GM12878 (cell line): ENCODE measurements around the gene DMXL2. TPM values are rescaled to one million over a fixed set of nuclear protein-coding genes. Genes with fewer than 3 reads are reported as not detected.

Experiments used
- ATAC-seq: fragments of 200-7000 bp; cut with Tn5 transposase; 3 replicates; pipeline ENCODE4 v1.9.1; 2020; ENCODE audit warnings: mild to moderate bottlenecking, moderate library complexity
- BruUV-seq: library from RNA; stranded (reverse); fragments of 400-500 nt; replicated peaks from 2 replicates; lab custom pipeline; 2021; lab: Mats Ljungman, UMichigan
- CTCF ChIA-PET: fragments of 300-600 bp; sonication (Branson Sonifier 250); formaldehyde crosslinking; extraction: SDS; loops from one replicate; lab custom pipeline; 2021; ENCODE audit warnings: inconsistent platforms; lab: Yijun Ruan, JAX
- POLR2A ChIA-PET: fragments of 350-600 bp; formaldehyde crosslinking; extraction: SDS; loops from one replicate; lab custom pipeline; 2021; ENCODE audit warnings: inconsistent platforms; lab: Charles Lee
- RAD21 ChIA-PET: fragments of 300-600 bp; sonication (Branson Sonifier 250); formaldehyde crosslinking; loops from one replicate; lab custom pipeline; 2023; ENCODE audit warnings: antibody characterized with exemption; ENCODE audit not compliant: unreplicated experiment; lab: Charles Lee
- SMC1A ChIA-PET: fragments of 300-600 bp; sonication (Branson Sonifier 250); formaldehyde crosslinking; loops from one replicate; lab custom pipeline; 2023; ENCODE audit not compliant: unreplicated experiment, uncharacterized antibody; lab: Charles Lee
- DNase-seq: peaks from one replicate; pipeline ENCODE4 v3.0.0-alpha.2; 2011; ENCODE audit warnings: low read depth, low spot score
- FAIRE-seq: peaks from 3 replicates; lab custom pipeline; 2011; peaks lifted over from hg19 to GRCh38; lab: Jason Lieb, UNC
- H2AFZ ChIP-seq: 2 replicates; pipeline ENCODE4 v1.6.0; 2011; ENCODE audit warnings: low read depth, low read length, control low read depth; ENCODE audit not compliant: control insufficient read depth
- H3K27ac ChIP-seq: 2 replicates; pipeline ENCODE4 v1.5.1; 2011; ENCODE audit warnings: control low read depth; ENCODE audit not compliant: control insufficient read depth, insufficient read depth
- H3K27me3 ChIP-seq, 2 experiments: replicated peaks in 1 of 2; 2 replicates each; pipeline versions ENCODE4 v1.6.0 to v1.6.1; 2011; ENCODE audit warnings: low read length in 1 of 2; ENCODE audit not compliant: control insufficient read depth in 2 of 2, insufficient read depth in 2 of 2
- H3K36me3 ChIP-seq, 2 experiments: 2 replicates each; pipeline ENCODE4 v1.5.1; 2011; ENCODE audit warnings: low read length in 1 of 2; ENCODE audit not compliant: control insufficient read depth in 2 of 2, insufficient read depth in 2 of 2
- H3K4me1 ChIP-seq: 2 replicates; pipeline ENCODE4 v1.6.1; 2011; ENCODE audit warnings: mild to moderate bottlenecking, low read length, moderate library complexity, mixed read lengths; ENCODE audit not compliant: control insufficient read depth, insufficient read depth
- H3K4me2 ChIP-seq: 2 replicates; pipeline ENCODE4 v1.6.0; 2011; ENCODE audit warnings: control low read depth; ENCODE audit not compliant: control insufficient read depth, insufficient read depth
- H3K4me3 ChIP-seq: fragments of 200-600 bp; sonication (generic); 2 replicates; pipeline ENCODE4 v1.5.1; 2016
- H3K79me2 ChIP-seq: 2 replicates; pipeline ENCODE4 v1.6.0; 2011; ENCODE audit warnings: low read length; ENCODE audit not compliant: control insufficient read depth, insufficient read depth
- H3K9ac ChIP-seq: 2 replicates; pipeline ENCODE4 v1.8.0; 2011; ENCODE audit warnings: low read length, control low read depth, mixed read lengths; ENCODE audit not compliant: control insufficient read depth, insufficient read depth
- H3K9me3 ChIP-seq: replicated peaks from 3 replicates; pipeline ENCODE4 v1.5.1; 2011; ENCODE audit warnings: mild to moderate bottlenecking, low read length; ENCODE audit not compliant: control insufficient read depth, insufficient read depth
- H4K20me1 ChIP-seq: 2 replicates; pipeline ENCODE4 v1.6.0; 2011; ENCODE audit not compliant: control insufficient read depth, insufficient read depth
- CEBPB ChIP-seq, 2 experiments: fragments of 150-350 bp in 1 of 2; IDR thresholded peaks; 2 replicates each; pipeline ENCODE4 v1.6.1; 2012 to 2014; ENCODE audit warnings: low read depth in 2 of 2, low read length in 2 of 2, borderline replicate concordance in 1 of 2, inconsistent platforms in 1 of 2
- CEBPZ ChIP-seq: fragments of 150-350 bp; IDR thresholded peaks from 2 replicates; pipeline ENCODE4 v1.6.1; 2016; ENCODE audit warnings: low read depth, low read length
- E2F4 ChIP-seq: IDR thresholded peaks from 2 replicates; pipeline ENCODE4 v1.6.1; 2012; ENCODE audit warnings: low read depth, low read length, improper control_type of control experiment
- EP300 ChIP-seq, 2 experiments: fragments of 150-350 bp in 1 of 2; IDR thresholded peaks; 2 replicates each; pipeline ENCODE4 v1.6.1; 2011 to 2012; ENCODE audit warnings: low read depth in 2 of 2, low read length in 2 of 2, borderline replicate concordance in 1 of 2, improper control_type of control experiment in 1 of 2, inconsistent platforms in 1 of 2; ENCODE audit not compliant: control insufficient read depth in 1 of 2
- FOXK2 ChIP-seq: fragments of 450-650 bp; IDR thresholded peaks from 2 replicates; pipeline ENCODE4 v1.6.1; 2017; ENCODE audit warnings: mild to moderate bottlenecking, moderate library complexity
- HSF1 ChIP-seq: fragments of 150-350 bp; IDR thresholded peaks from 2 replicates; pipeline ENCODE4 v1.6.1; 2014; ENCODE audit warnings: mild to moderate bottlenecking, low read depth, low read length
- IKZF2 ChIP-seq, 2 experiments: fragments of 450-650 bp; IDR thresholded peaks; 2 replicates each; pipeline ENCODE4 v1.6.1; 2017; ENCODE audit warnings: mild to moderate bottlenecking in 2 of 2, moderate library complexity in 2 of 2
- MEF2B ChIP-seq: fragments of 450-650 bp; IDR thresholded peaks from 2 replicates; pipeline ENCODE4 v1.6.1; 2018; ENCODE audit warnings: mild to moderate bottlenecking, moderate library complexity; ENCODE audit not compliant: partially characterized antibody, poor library complexity, severe bottlenecking
- POLR2AphosphoS5 ChIP-seq: IDR thresholded peaks from 2 replicates; pipeline ENCODE4 v1.6.1; 2011; ENCODE audit warnings: mild to moderate bottlenecking, low read length, inconsistent platforms
- TARDBP ChIP-seq: IDR thresholded peaks from 2 replicates; pipeline ENCODE4 v1.6.1; 2016; ENCODE audit warnings: borderline replicate concordance
- TCF3 ChIP-seq: IDR thresholded peaks from 2 replicates; pipeline ENCODE4 v1.6.1; 2012; ENCODE audit warnings: low read depth, mild to moderate bottlenecking, low read length, borderline replicate concordance; ENCODE audit not compliant: insufficient read depth
- WGBS: methylation state at CpG from one replicate; pipeline ENCODE4 v1.1.6; 2016; ENCODE audit warnings: low lambda C conversion rate; ENCODE audit not compliant: insufficient replicate concordance, insufficient coverage; ENCODE audit errors: missing lambda C conversion rate; 5-methylcytosine and 5-hydroxymethylcytosine counted together
- in situ Hi-C: fragments of 300-500 bp; cut with MboI; formaldehyde crosslinking; loops from 9 replicates; pipeline ENCODE4 v1.14.3; 2018; ENCODE audit warnings: mixed read lengths
- intact Hi-C: fragments of 100-400 bp; cut with micrococcal nuclease; formaldehyde crosslinking; loops from one replicate; pipeline ENCODE4 v1.14.2; 2022; ENCODE audit not compliant: unreplicated experiment
- polyA plus RNA-seq, 11 experiments: library from polyadenylated mRNA; depleted of rRNA in 4 of 11; unstranded in 6 of 11; stranded (reverse) in 5 of 11; fragments of >200 nt; fragmentation: Nextera tagmentation in 4 of 11; fragmentation: Illumina TruSeq in 1 of 11; extraction: Ambion mirVana in 4 of 11; extraction: Trizol in 1 of 11; gene quantifications; 1 replicate in 1 of 11; 2 replicates in 10 of 11; pipeline versions ENCODE4 v1.2.1 to v1.2.3, GENCODE V29; 2011 to 2016; ENCODE audit warnings: inconsistent platforms in 2 of 11, missing spikeins in 2 of 11, low read depth in 1 of 11
- total RNA-seq, 4 experiments: library from RNA; depleted of rRNA in 3 of 4; stranded (reverse); fragments of >200 nt in 3 of 4; fragmentation: Illumina TruSeq in 1 of 4; extraction: Trizol in 1 of 4; gene quantifications; 2 replicates each; pipeline versions ENCODE4 v1.2.1 to v1.2.3, GENCODE V29; 2013 to 2021

DMXL2 gene
- total and polyA plus RNA-seq, 10 of the 15 experiments (the other 5 are each of a cell fraction or from before 2014, with no cell fraction given), result 8.5 to 32.1 (median 22.0) TPM

GRCh38 chr15:51416129-51416528, 206.4 kb downstream of the DMXL2 start (continued):
- TF ChIP-seq HSF1, result no peak

GRCh38 chr15:51414256-51414860, 208.2 kb downstream of the DMXL2 start:
- DNase-seq (no peak), FAIRE-seq (no peak), ATAC-seq (no peak)
- no peaks in the 10 kb centered on the region for H4K20me1 ChIP-seq
- H3K4me3 ChIP-seq, result no peak overlapping the region
- ChIA-PET CTCF (interaction anchor here (0.7 kb wide), 1 partner anchor 45 kb away, joined by 4 read pairs; no protein-coding TSS in a partner anchor), RAD21 (no interaction called here), SMC1A (no interaction called here), POLR2A (no interaction called here)
- no peaks in the 10 kb centered on the region for H3K9me3 ChIP-seq
- H3K36me3 ChIP-seq, result no peaks in the 10 kb centered on the region
- no peak overlapping the region for H3K9ac ChIP-seq
- no TSS peak for BruUV-seq
- H3K27me3 ChIP-seq, result peaks cover 0 to 2% of the 10 kb centered on the region in 2 experiments; a peak in 1 of 4 replicates
- H2AFZ ChIP-seq, result no peak overlapping the region
- intact Hi-C loops (no loop called here), in situ Hi-C loops (no loop called here)
- TF ChIP-seq CEBPZ (no peak), CEBPB (IDR thresholded peaks at IDR 0.05; ENCODE audit: borderline replicate concordance in 1 of 2, low read depth in 2 of 2, low read length in 2 of 2) (no peak), IKZF2 (IDR thresholded peaks at IDR 0.05) (no peak), TARDBP (no peak), FOXK2 (no peak), EP300 (IDR thresholded peaks at IDR 0.05; ENCODE audit: borderline replicate concordance in 1 of 2, control insufficient read depth in 1 of 2, low read depth in 2 of 2, low read length in 2 of 2) (no peak), MEF2B (no peak), POLR2AphosphoS5 (no peak), E2F4 (no peak), TCF3 (no peak)
- WGBS, result 3% methylated on average over 4 of the region's 4 CpGs
- H3K4me2 ChIP-seq, result no peak overlapping the region
- no peaks in the 10 kb centered on the region for H3K79me2 ChIP-seq
- H3K27ac ChIP-seq, result no peak overlapping the region
- no peaks in the 10 kb centered on the region for H3K4me1 ChIP-seq
